HL-60/S4 (cell line): Measurements from ENCODE around the gene TMSB15B.
"Not testable (repeated sequence)": the region's sequence is repeated elsewhere in the genome, so short reads cannot be mapped to it uniquely, and the experiment has no call there.

Experiments
- in situ Hi-C: fragments of 300-500 bp; cut with MboI; formaldehyde crosslinking; loops from 2 replicates; pipeline ENCODE4 v1.14.3; 2022; ENCODE audit warnings: low sequenced_read_pairs

TMSB15B gene

GRCh38 chrX:103962411-103963278 is at the start of gene TMSB15B:
TMSB15B (plus strand) TSS chrX:103962627.
- in situ Hi-C loops: not testable (repeated sequence)

GRCh38 chrX:103913356-103914020 is 48.9 kb upstream of the TMSB15B start:
- in situ Hi-C loops: no loop called here

GRCh38 chrX:103918050-103918449 is 44.4 kb upstream of the TMSB15B start:
- in situ Hi-C loops: no loop called here

- in situ Hi-C loops: no loop called here
Observed at GRCh38 chrX:103918571-103919269, 43.7 kb upstream of the TMSB15B start.

GRCh38 chrX:103919270-103919637 is 43.2 kb upstream of the TMSB15B start:
- in situ Hi-C loops: no loop called here

- in situ Hi-C loops: not testable (repeated sequence)
Observed at GRCh38 chrX:103920515-103920914, 41.9 kb upstream of the TMSB15B start.

GRCh38 chrX:103927030-103927429 is 35.4 kb upstream of the TMSB15B start:
- in situ Hi-C loops: no loop called here

- in situ Hi-C loops: no loop called here
Observed at GRCh38 chrX:103927633-103928032, 34.8 kb upstream of the TMSB15B start.

GRCh38 chrX:103932133-103932532 is 30.3 kb upstream of the TMSB15B start:
- in situ Hi-C loops: no loop called here

GRCh38 chrX:103940257-103940656 is 22.2 kb upstream of the TMSB15B start:
- in situ Hi-C loops: not testable (repeated sequence)

- in situ Hi-C loops: no loop called here
Observed at GRCh38 chrX:103941201-103941975, 21.0 kb upstream of the TMSB15B start.

- in situ Hi-C loops: no loop called here
Observed at GRCh38 chrX:103949506-103949905, 12.9 kb upstream of the TMSB15B start.

- in situ Hi-C loops: no loop called here
Observed at GRCh38 chrX:103953353-103953752, 9.1 kb upstream of the TMSB15B start.

GRCh38 chrX:103954259-103954658 is 8.2 kb upstream of the TMSB15B start:
- in situ Hi-C loops: no loop called here

GRCh38 chrX:103960599-103960998 is 1.8 kb upstream of the TMSB15B start:
- in situ Hi-C loops: not testable (repeated sequence)

- in situ Hi-C loops: not testable (repeated sequence)
Observed at GRCh38 chrX:103983508-103983907, 21.1 kb downstream of the TMSB15B start.

GRCh38 chrX:103999234-103999633 is 36.8 kb downstream of the TMSB15B start:
- in situ Hi-C loops: no loop called here

GRCh38 chrX:104008831-104009230 is 46.4 kb downstream of the TMSB15B start:
- in situ Hi-C loops: no loop called here

GRCh38 chrX:104013158-104013557 is 50.7 kb downstream of the TMSB15B start:
- in situ Hi-C loops: no loop called here

GRCh38 chrX:104013606-104014005 is 51.2 kb downstream of the TMSB15B start, which contains the start of gene H2BW1:
H2BW1 (minus strand) TSS chrX:104013708; CDS start chrX:104013576, 132 bp downstream.
- in situ Hi-C loops: no loop called here

GRCh38 chrX:104015576-104015975 is 53.1 kb downstream of the TMSB15B start:
- in situ Hi-C loops: not testable (repeated sequence)
